H9 (cell line): ENCODE results near the gene ARMC10. TPM values are rescaled to one million over a fixed set of nuclear protein-coding genes. Genes with fewer than 3 reads are reported as not detected.

Experiments used
- DNase-seq: peaks from one replicate; pipeline ENCODE4 v3.0.0-alpha.2; 2017
- H2AFZ ChIP-seq: one replicate; pipeline ENCODE4 v1.6.1; 2013; ENCODE audit warnings: mild to moderate bottlenecking, low read length, control low read depth, moderate library complexity
- H2AK5ac ChIP-seq: 2 replicates; pipeline ENCODE4 v1.6.1; 2013; ENCODE audit warnings: low read length, control low read depth, mixed read lengths; ENCODE audit not compliant: insufficient read length
- H2BK120ac ChIP-seq: one replicate; pipeline ENCODE4 v1.6.1; 2013; ENCODE audit warnings: low read depth, mild to moderate bottlenecking, low read length, control low read depth, inconsistent platforms; ENCODE audit not compliant: poor library complexity, severe bottlenecking
- H2BK12ac ChIP-seq: 2 replicates; pipeline ENCODE4 v1.6.1; 2013; ENCODE audit warnings: low read length, control low read depth, mixed read lengths, low read depth; ENCODE audit not compliant: insufficient read length
- H2BK15ac ChIP-seq: 2 replicates; pipeline ENCODE4 v1.6.1; 2013; ENCODE audit warnings: low read depth, low read length, control low read depth
- H2BK20ac ChIP-seq: one replicate; pipeline ENCODE4 v1.6.1; 2013; ENCODE audit warnings: low read depth, mild to moderate bottlenecking, low read length, control low read depth, inconsistent platforms; ENCODE audit not compliant: poor library complexity, severe bottlenecking
- H2BK5ac ChIP-seq: 2 replicates; pipeline ENCODE4 v1.6.1; 2013; ENCODE audit warnings: low read length, control low read depth, mixed read lengths; ENCODE audit not compliant: insufficient read length
- H3K14ac ChIP-seq: 2 replicates; pipeline ENCODE4 v1.6.1; 2013; ENCODE audit warnings: low read length, control low read depth; ENCODE audit not compliant: insufficient read depth
- H3K18ac ChIP-seq: 2 replicates; pipeline ENCODE4 v1.6.1; 2013; ENCODE audit warnings: low read depth, mild to moderate bottlenecking, mixed read lengths, low read length, control low read depth; ENCODE audit not compliant: insufficient read length
- H3K23ac ChIP-seq: 2 replicates; pipeline ENCODE4 v1.6.1; 2013; ENCODE audit warnings: low read length, control low read depth, mixed read lengths, low read depth; ENCODE audit not compliant: insufficient read length
- H3K23me2 ChIP-seq: 2 replicates; pipeline ENCODE4 v1.6.1; 2013; ENCODE audit warnings: low read depth, mild to moderate bottlenecking, mixed read lengths, low read length, control low read depth; ENCODE audit not compliant: insufficient read length, poor library complexity, severe bottlenecking
- H3K27ac ChIP-seq: 2 replicates; pipeline ENCODE4 v1.5.1; 2013; ENCODE audit warnings: low read length, control low read depth, mixed read lengths, low read depth; ENCODE audit not compliant: insufficient read length
- H3K27me3 ChIP-seq: 2 replicates; pipeline ENCODE4 v1.6.1; 2013; ENCODE audit warnings: low read length, control low read depth, inconsistent platforms; ENCODE audit not compliant: insufficient read depth
- H3K4ac ChIP-seq: 2 replicates; pipeline ENCODE4 v1.6.1; 2013; ENCODE audit warnings: low read depth, mild to moderate bottlenecking, control low read depth, inconsistent platforms, low read length, moderate library complexity
- H3K4me1 ChIP-seq: 2 replicates; pipeline ENCODE4 v1.6.1; 2013; ENCODE audit warnings: low read length, control low read depth, inconsistent platforms; ENCODE audit not compliant: insufficient read depth
- H3K4me2 ChIP-seq: 2 replicates; pipeline ENCODE4 v1.6.1; 2013; ENCODE audit warnings: low read length, control low read depth, mixed read lengths; ENCODE audit not compliant: insufficient read length, insufficient read depth
- H3K56ac ChIP-seq: 2 replicates; pipeline ENCODE4 v1.6.1; 2013; ENCODE audit warnings: low read depth, mild to moderate bottlenecking, mixed read lengths, low read length, control low read depth; ENCODE audit not compliant: insufficient read length
- H3K79me1 ChIP-seq: 2 replicates; pipeline ENCODE4 v1.6.1; 2013; ENCODE audit warnings: low read depth, mild to moderate bottlenecking, moderate library complexity, low read length, control low read depth, inconsistent platforms; ENCODE audit not compliant: insufficient read depth, poor library complexity, severe bottlenecking
- H3K79me2 ChIP-seq: 2 replicates; pipeline ENCODE4 v1.6.1; 2013; ENCODE audit warnings: low read length, control low read depth, inconsistent platforms; ENCODE audit not compliant: insufficient read depth
- H3K9ac ChIP-seq: 2 replicates; pipeline ENCODE4 v1.6.1; 2013; ENCODE audit warnings: low read length, control low read depth, mixed read lengths; ENCODE audit not compliant: insufficient read length; ENCODE audit errors: extremely low read depth
- H3K9me3 ChIP-seq: one replicate; pipeline ENCODE4 v1.6.1; 2013; ENCODE audit warnings: low read depth, low read length, inconsistent platforms; ENCODE audit not compliant: control insufficient read depth
- H3T11ph ChIP-seq: one replicate; pipeline ENCODE4 v1.6.1; 2013; ENCODE audit warnings: mild to moderate bottlenecking, low read length, control low read depth, inconsistent platforms
- H4K20me1 ChIP-seq: one replicate; pipeline ENCODE4 v1.6.1; 2013; ENCODE audit not compliant: control insufficient read depth, insufficient read length, insufficient read depth
- H4K5ac ChIP-seq: 2 replicates; pipeline ENCODE4 v1.6.1; 2013; ENCODE audit warnings: low read depth, mild to moderate bottlenecking, mixed read lengths, low read length, control low read depth; ENCODE audit not compliant: insufficient read length
- H4K8ac ChIP-seq: replicated peaks from 2 replicates; pipeline ENCODE4 v1.6.1; 2013; ENCODE audit warnings: low read length, control low read depth, mixed read lengths, low read depth; ENCODE audit not compliant: insufficient read length
- H4K91ac ChIP-seq: 2 replicates; pipeline ENCODE4 v1.6.1; 2013; ENCODE audit warnings: low read depth, mild to moderate bottlenecking, moderate library complexity, mixed read lengths, low read length, control low read depth; ENCODE audit not compliant: insufficient read length
- H3K27ac Mint-ChIP-seq, 3 experiments: 2 replicates in 2 of 3; 3 replicates in 1 of 3; pipeline ENCODE4 v1.8.0; 2020 to 2021; ENCODE audit warnings: mixed read lengths in 3 of 3, mild to moderate bottlenecking in 1 of 3, moderate library complexity in 1 of 3
- H3K27me3 Mint-ChIP-seq: 2 replicates; pipeline ENCODE4 v1.8.0; 2021; ENCODE audit warnings: low read depth, mild to moderate bottlenecking, moderate library complexity, mixed read lengths
- H3K36me3 Mint-ChIP-seq, 3 experiments: 2 replicates in 2 of 3; 3 replicates in 1 of 3; pipeline ENCODE4 v1.8.0; 2020 to 2021; ENCODE audit warnings: low read depth in 3 of 3, mixed read lengths in 3 of 3; ENCODE audit not compliant: insufficient read depth in 1 of 3
- H3K4me1 Mint-ChIP-seq, 2 experiments: 2 replicates each; pipeline ENCODE4 v1.8.0; 2020; ENCODE audit warnings: mixed read lengths in 2 of 2
- H3K4me3 Mint-ChIP-seq, 2 experiments: 2 replicates in 1 of 2; 3 replicates in 1 of 2; pipeline ENCODE4 v1.8.0; 2020 to 2021; ENCODE audit warnings: mild to moderate bottlenecking in 2 of 2, mixed read lengths in 2 of 2, moderate library complexity in 1 of 2
- H3K9me3 Mint-ChIP-seq, 2 experiments: 2 replicates in 1 of 2; 3 replicates in 1 of 2; pipeline ENCODE4 v1.8.0; 2020; ENCODE audit warnings: mild to moderate bottlenecking in 2 of 2, mixed read lengths in 2 of 2, moderate library complexity in 1 of 2
- WGBS: extraction: QIAGEN DNeasy Blood & Tissue Kit; methylation state at CpG from one replicate; pipeline ENCODE4 v1.1.7; 2013; ENCODE audit warnings: missing lambda C conversion rate, low lambda C conversion rate, mixed read lengths; ENCODE audit not compliant: insufficient read length; ENCODE audit errors: extremely low coverage; 5-methylcytosine and 5-hydroxymethylcytosine counted together
- total RNA-seq: library from RNA; stranded (reverse); gene quantifications from 2 replicates; pipeline ENCODE4 v1.2.1, GENCODE V29; 2021
- TF ChIP-seq, protein P1 (sequence below): fragments of 200-600 bp; sonication (generic); conservative IDR thresholded peaks from 3 replicates; pipeline ENCODE4 v1.8.0; 2021; ENCODE audit warnings: antibody characterized with exemption, mild to moderate bottlenecking

Gene ARMC10
- total RNA-seq, 1 experiment from 2014 or later, result 46.8 TPM

DNA sequence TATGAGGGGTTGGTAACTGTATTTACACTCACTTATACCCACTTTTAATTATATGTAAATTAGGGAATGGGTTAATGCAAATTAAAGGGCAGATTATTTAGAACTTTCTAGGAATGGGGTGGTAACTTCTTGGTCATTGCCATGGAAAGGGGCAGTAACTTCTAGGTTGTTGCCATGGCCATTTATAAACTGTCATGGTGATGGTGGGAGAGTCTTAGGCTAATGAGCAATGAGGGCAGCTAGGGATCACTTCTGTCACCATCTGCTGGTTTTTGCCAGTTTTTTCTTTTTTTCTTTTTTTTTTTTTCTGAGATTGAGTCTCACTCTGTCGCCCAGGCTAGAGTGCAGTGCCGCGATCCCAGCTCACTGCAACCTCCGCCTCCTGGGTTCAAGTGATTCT is 40.8 kb downstream of the ARMC10 start:
- Histone ChIP-seq H3K14ac (no peak overlapping the region), H3K4me1 (no peaks in the 10 kb centered on the region), H3K9ac (no peak overlapping the region), H3T11ph (no peak overlapping the region), H3K18ac (no peak overlapping the region), H3K4ac (no peak overlapping the region), H3K79me1 (no peaks in the 10 kb centered on the region), H4K91ac (no peak overlapping the region), H2AK5ac (no peak overlapping the region), H3K79me2 (no peaks in the 10 kb centered on the region), H2BK20ac (no peak overlapping the region), H3K23ac (no peak overlapping the region), H4K20me1 (no peaks in the 10 kb centered on the region), H2BK5ac (no peak overlapping the region), H2BK15ac (no peak overlapping the region), H2BK12ac (no peak overlapping the region), H4K8ac (no peak overlapping the region), H3K23me2 (no peaks in the 10 kb centered on the region), H2AFZ (no peak overlapping the region), H3K4me2 (no peak overlapping the region), H3K9me3 (no peaks in the 10 kb centered on the region), H4K5ac (no peak overlapping the region), H3K56ac (no peak overlapping the region), H3K27ac (no peak overlapping the region), H3K27me3 (no peaks in the 10 kb centered on the region), H2BK120ac (no peak overlapping the region)
- TF ChIP-seq, protein P1, sequence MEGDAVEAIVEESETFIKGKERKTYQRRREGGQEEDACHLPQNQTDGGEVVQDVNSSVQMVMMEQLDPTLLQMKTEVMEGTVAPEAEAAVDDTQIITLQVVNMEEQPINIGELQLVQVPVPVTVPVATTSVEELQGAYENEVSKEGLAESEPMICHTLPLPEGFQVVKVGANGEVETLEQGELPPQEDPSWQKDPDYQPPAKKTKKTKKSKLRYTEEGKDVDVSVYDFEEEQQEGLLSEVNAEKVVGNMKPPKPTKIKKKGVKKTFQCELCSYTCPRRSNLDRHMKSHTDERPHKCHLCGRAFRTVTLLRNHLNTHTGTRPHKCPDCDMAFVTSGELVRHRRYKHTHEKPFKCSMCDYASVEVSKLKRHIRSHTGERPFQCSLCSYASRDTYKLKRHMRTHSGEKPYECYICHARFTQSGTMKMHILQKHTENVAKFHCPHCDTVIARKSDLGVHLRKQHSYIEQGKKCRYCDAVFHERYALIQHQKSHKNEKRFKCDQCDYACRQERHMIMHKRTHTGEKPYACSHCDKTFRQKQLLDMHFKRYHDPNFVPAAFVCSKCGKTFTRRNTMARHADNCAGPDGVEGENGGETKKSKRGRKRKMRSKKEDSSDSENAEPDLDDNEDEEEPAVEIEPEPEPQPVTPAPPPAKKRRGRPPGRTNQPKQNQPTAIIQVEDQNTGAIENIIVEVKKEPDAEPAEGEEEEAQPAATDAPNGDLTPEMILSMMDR, result no peak
- H3K36me3 Mint-ChIP-seq, result peaks cover 19 to 27% (median 21%) of the 10 kb centered on the region in 3 experiments; a peak in 6 of 7 replicates
- H3K4me1 Mint-ChIP-seq, result no peaks in the 10 kb centered on the region
- no peak overlapping the region for H3K4me3 Mint-ChIP-seq
- H3K27ac Mint-ChIP-seq, result no peak overlapping the region
- DNase-seq, result no peak
- no peaks in the 10 kb centered on the region for H3K27me3 Mint-ChIP-seq
- no CpG with 5 or more reads among the region's 4 CpGs for WGBS
- H3K9me3 Mint-ChIP-seq, result peaks cover 0 to 2% of the 10 kb centered on the region in 2 experiments; a peak in 1 of 5 replicates
